ENCODE results near the gene LRRK1. TPM values are rescaled to one million over a fixed set of nuclear protein-coding genes. Genes with fewer than 3 reads are reported as not detected.

LRRK1 gene
- total RNA-seq, 4 donors from 2014 or later = 12.1 to 23.8 (median 15.2) TPM

DNA sequence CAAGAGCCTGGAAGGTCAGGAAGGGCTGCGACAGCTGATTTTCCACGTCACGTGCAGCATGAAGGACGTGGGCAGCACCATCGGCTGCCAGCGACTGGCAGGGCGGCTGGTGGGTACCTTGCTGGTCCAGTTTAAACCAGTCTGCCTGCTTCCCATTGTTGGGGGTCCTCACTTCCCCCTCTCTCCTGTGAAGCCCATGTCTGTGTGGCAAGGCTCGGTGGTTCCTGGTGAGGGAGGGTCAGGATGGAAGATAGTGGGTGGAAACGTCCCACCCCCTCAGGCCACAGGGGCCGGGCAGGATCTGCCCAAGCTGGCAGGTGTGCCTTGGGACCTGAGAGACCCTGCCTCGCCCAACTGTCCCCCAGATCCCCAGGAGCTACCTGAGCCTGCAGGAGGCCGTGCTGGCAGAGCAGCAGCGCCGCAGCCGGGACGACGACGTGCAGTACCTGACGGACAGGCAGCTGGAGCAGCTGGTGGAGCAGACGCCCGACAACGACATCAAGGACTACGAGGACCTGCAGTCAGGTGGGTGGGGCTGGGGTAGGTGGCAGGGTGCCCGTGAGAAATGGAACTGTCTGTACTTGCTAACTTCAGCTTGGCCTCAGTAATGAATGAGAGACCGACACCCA lies 108.2 kb downstream of the LRRK1 start:
- H3K4me3 ChIP-seq = no peak overlapping the region
- peaks cover 0 to 18% (median 5%) of the 10 kb centered on the region in 3 donors for H3K4me1 ChIP-seq
- peaks cover 8% of the 10 kb centered on the region for H3K27me3 ChIP-seq
- no peak overlapping the region for H3K27ac ChIP-seq
- 80% methylated on average over 1 of the region's 25 CpGs; no CpG with 5 or more reads in 1 of the 2 donors for WGBS, 2 donors (ENCODE audit: low coverage in 1 of 2)
- H3K36me3 ChIP-seq = peaks cover 0 to 57% of the 10 kb centered on the region in 2 donors
- TF ChIP-seq CTCF (IDR thresholded peaks at IDR 0.05) (no peak), EP300 (IDR thresholded peaks at IDR 0.05) (no peak), POLR2AphosphoS5 (IDR thresholded peaks at IDR 0.05) (no peak), POLR2A (IDR thresholded peaks at IDR 0.05) (no peak)
- no peak for ATAC-seq
- no peaks in the 10 kb centered on the region for H3K9me3 ChIP-seq

DNA sequence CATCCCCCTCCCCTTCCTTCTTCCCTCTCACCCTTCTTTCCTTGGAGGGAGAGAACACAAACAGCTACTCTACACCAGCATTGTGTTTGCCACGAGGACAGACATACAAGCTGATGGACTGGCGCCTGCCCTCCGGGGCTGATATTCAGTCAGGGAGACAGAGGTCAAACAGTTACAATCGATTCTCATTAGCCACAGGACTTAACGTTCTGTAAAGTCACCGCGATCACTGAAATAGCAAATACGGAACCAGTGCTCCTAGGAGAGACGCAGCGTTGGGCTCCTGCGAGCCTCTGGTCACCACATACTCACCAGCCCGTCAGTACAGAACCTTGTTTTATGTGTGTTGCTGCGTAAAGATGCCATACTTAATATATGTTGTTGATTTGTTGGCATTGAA lies 108.8 kb downstream of the LRRK1 start:
- 51 to 100% methylated on average over 1 to 9 of the region's 13 CpGs for WGBS, 2 donors (ENCODE audit: low coverage in 1 of 2)
- no peak for TF ChIP-seq EP300 (IDR thresholded peaks at IDR 0.05)
- TF ChIP-seq POLR2AphosphoS5 (IDR thresholded peaks at IDR 0.05) = no peak
- TF ChIP-seq CTCF (IDR thresholded peaks at IDR 0.05) = no peak
- no peak for TF ChIP-seq POLR2A (IDR thresholded peaks at IDR 0.05)
- H3K4me1 ChIP-seq = peaks cover 0 to 18% (median 5%) of the 10 kb centered on the region in 3 donors
- H3K9me3 ChIP-seq = no peaks in the 10 kb centered on the region
- ATAC-seq = no peak
- no peak overlapping the region for H3K27ac ChIP-seq
- H3K36me3 ChIP-seq = peaks cover 0 to 55% of the 10 kb centered on the region in 2 donors
- H3K27me3 ChIP-seq = peaks cover 8% of the 10 kb centered on the region
- no peak overlapping the region for H3K4me3 ChIP-seq

DNA sequence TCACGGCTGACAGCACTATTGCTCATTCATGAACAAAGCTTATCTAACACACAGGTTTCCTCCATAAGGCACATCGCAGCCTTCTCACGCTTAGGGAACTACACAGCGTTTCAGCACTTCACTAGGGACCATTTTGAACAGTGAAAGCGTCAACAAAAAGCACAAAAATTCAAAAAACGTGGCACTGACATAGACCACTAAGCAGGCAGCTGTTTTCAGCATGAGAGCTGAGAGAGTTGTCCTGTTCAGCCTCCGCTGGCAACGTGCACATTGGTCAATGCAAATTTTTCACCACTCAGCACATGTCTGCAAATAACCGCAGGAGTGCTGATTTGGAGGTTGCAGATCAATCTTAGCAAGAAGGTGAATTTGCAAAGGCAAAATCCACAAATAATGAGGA lies 109.2 kb downstream of the LRRK1 start:
- ATAC-seq = no peak
- TF ChIP-seq POLR2AphosphoS5 (IDR thresholded peaks at IDR 0.05) = no peak
- TF ChIP-seq EP300 (IDR thresholded peaks at IDR 0.05) = no peak
- TF ChIP-seq CTCF (IDR thresholded peaks at IDR 0.05) = no peak
- TF ChIP-seq POLR2A (IDR thresholded peaks at IDR 0.05) = no peak
- Histone ChIP-seq H3K9me3 (no peaks in the 10 kb centered on the region), H3K27ac (no peak overlapping the region), H3K4me1 (peaks cover 0 to 17% (median 4%) of the 10 kb centered on the region in 3 donors), H3K27me3 (peaks cover 8% of the 10 kb centered on the region), H3K36me3 (peaks cover 0 to 55% of the 10 kb centered on the region in 2 donors), H3K4me3 (no peak overlapping the region)
- 69 to 72% methylated on average over 6 to 8 of the region's 9 CpGs for WGBS, 2 donors (ENCODE audit: low coverage in 1 of 2)

DNA sequence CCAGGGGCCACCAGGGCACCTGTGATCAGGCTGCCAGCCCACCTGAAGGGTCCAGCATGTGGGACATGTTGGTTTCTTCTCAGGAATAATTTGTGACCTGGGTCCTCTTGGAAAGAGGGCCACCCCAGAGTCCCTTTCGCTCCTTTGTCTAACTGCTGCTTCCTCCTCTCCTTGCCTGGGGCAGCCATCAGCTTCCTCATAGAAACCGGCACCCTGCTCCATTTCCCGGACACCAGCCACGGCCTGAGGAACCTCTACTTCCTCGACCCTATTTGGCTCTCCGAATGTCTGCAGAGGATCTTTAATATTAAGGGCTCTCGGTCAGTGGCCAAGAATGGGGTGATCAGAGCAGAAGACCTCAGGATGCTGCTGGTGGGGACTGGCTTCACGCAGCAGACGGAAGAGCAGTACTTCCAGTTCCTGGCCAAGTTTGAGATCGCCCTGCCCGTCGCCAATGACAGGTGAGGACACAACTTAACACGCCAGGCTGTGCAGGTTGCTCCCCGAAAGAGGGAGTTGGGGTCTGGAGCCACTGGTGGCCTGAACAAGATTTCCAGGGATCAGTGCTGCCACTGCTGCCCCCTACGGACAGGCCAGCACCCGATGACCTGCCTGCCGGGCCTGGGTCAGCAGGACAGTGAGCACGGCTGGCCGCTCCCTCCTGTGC lies 109.7 kb downstream of the LRRK1 start:
- Histone ChIP-seq H3K4me1 (peaks cover 0 to 11% (median 0%) of the 10 kb centered on the region in 3 donors), H3K9me3 (no peaks in the 10 kb centered on the region), H3K36me3 (peaks cover 0 to 55% of the 10 kb centered on the region in 2 donors), H3K4me3 (no peak overlapping the region), H3K27ac (no peak overlapping the region), H3K27me3 (peaks cover 8% of the 10 kb centered on the region)
- TF ChIP-seq POLR2A (IDR thresholded peaks at IDR 0.05) (no peak), CTCF (IDR thresholded peaks at IDR 0.05) (no peak), EP300 (IDR thresholded peaks at IDR 0.05) (no peak), POLR2AphosphoS5 (IDR thresholded peaks at IDR 0.05) (no peak)
- ATAC-seq = no peak
- 63 to 80% methylated on average over 2 of the region's 19 CpGs for WGBS, 2 donors (ENCODE audit: low coverage in 1 of 2)

All from gastroesophageal sphincter (tissue), 4 donors.